Endothelial cell of umbilical vein (primary cell): ENCODE measurements around the gene KPNA1. TPM values are rescaled to one million over a fixed set of nuclear protein-coding genes. Genes with fewer than 3 reads are reported as not detected.

Experiments used
- BruUV-seq: library from RNA; stranded (reverse); fragments of 400-500 nt; replicated peaks from 2 replicates; lab custom pipeline; 2021; lab: Mats Ljungman, UMichigan
- CTCF ChIA-PET: fragments of 300-600, 350-600 bp; sonication (Branson Sonifier 250); formaldehyde crosslinking; loops from one replicate; lab custom pipeline; 2021; ENCODE audit warnings: antibody characterized with exemption, inconsistent platforms; lab: Charles Lee
- POLR2A ChIA-PET: fragments of 300-600, 350-600 bp; sonication (Branson Sonifier 250); formaldehyde crosslinking; loops from one replicate; lab custom pipeline; 2021; ENCODE audit warnings: antibody characterized with exemption, inconsistent platforms; lab: Charles Lee
- DNase-seq: peaks from one replicate; pipeline ENCODE4 v3.0.0-alpha.2; 2011; ENCODE audit warnings: low read depth, low spot score
- FAIRE-seq: peaks from 2 replicates; lab custom pipeline; 2011; peaks lifted over from hg19 to GRCh38; lab: Jason Lieb, UNC
- H2AFZ ChIP-seq: 2 replicates; pipeline ENCODE4 v1.6.0; 2012; ENCODE audit warnings: low read depth, low read length, control low read depth, inconsistent platforms
- H3K27ac ChIP-seq: 2 replicates; pipeline ENCODE4 v1.5.1; 2011; ENCODE audit warnings: low read depth, mild to moderate bottlenecking, control low read depth, low read length, moderate library complexity; ENCODE audit not compliant: insufficient read depth
- H3K27me3 ChIP-seq, 2 experiments: 2 replicates each; pipeline versions ENCODE4 v1.6.0 to v1.6.1; 2011; ENCODE audit warnings: low read length in 2 of 2, mixed read lengths in 1 of 2; ENCODE audit not compliant: control insufficient read depth in 2 of 2, insufficient read depth in 2 of 2
- H3K36me3 ChIP-seq, 2 experiments: 2 replicates in 1 of 2; 3 replicates in 1 of 2; pipeline ENCODE4 v1.5.1; 2011; ENCODE audit warnings: low read length in 2 of 2, mild to moderate bottlenecking in 1 of 2, moderate library complexity in 1 of 2; ENCODE audit not compliant: control insufficient read depth in 2 of 2, insufficient read depth in 2 of 2; ENCODE audit errors: extremely low read depth in 1 of 2
- H3K4me1 ChIP-seq: 3 replicates; pipeline ENCODE4 v1.5.1; 2011; ENCODE audit warnings: mild to moderate bottlenecking, low read length; ENCODE audit not compliant: control insufficient read depth, insufficient read depth; ENCODE audit errors: extremely low read depth
- H3K4me2 ChIP-seq: 2 replicates; pipeline ENCODE4 v1.6.1; 2011; ENCODE audit warnings: low read length, control low read depth, mixed read lengths; ENCODE audit not compliant: insufficient read depth
- H3K4me3 ChIP-seq, 3 experiments: fragments of 200-600 bp in 1 of 3; sonication (generic), shearing (Covaris generic) in 1 of 3; replicated peaks in 1 of 3; 2 replicates each; pipeline ENCODE4 v1.5.1; 2011 to 2016; ENCODE audit warnings: control low read depth in 3 of 3, low read length in 3 of 3, mild to moderate bottlenecking in 2 of 3, inconsistent platforms in 1 of 3, low read depth in 1 of 3, moderate library complexity in 1 of 3; ENCODE audit not compliant: insufficient read depth in 1 of 3
- H3K79me2 ChIP-seq: 2 replicates; pipeline ENCODE4 v1.6.0; 2012; ENCODE audit warnings: low read length, inconsistent platforms; ENCODE audit not compliant: control insufficient read depth, insufficient read depth
- H3K9ac ChIP-seq: replicated peaks from 2 replicates; pipeline ENCODE3; 2011; ENCODE audit warnings: low read length, control low read depth; ENCODE audit not compliant: insufficient read depth; ENCODE audit errors: extremely low read depth
- H3K9me1 ChIP-seq: replicated peaks from 3 replicates; pipeline ENCODE4 v1.6.0; 2011; ENCODE audit warnings: mild to moderate bottlenecking, low read length; ENCODE audit not compliant: control insufficient read depth, insufficient read depth; ENCODE audit errors: extremely low read depth
- H3K9me3 ChIP-seq: replicated peaks from 2 replicates; pipeline ENCODE4 v1.5.1; 2012; ENCODE audit warnings: low read length, inconsistent platforms; ENCODE audit not compliant: control insufficient read depth, insufficient read depth
- H4K20me1 ChIP-seq: replicated peaks from 2 replicates; pipeline ENCODE3; 2011; ENCODE audit warnings: mild to moderate bottlenecking, low read length; ENCODE audit not compliant: control insufficient read depth, insufficient read depth; ENCODE audit errors: extremely low read depth
- CTCF ChIP-seq, 2 donors: IDR thresholded peaks; 1 replicate in 1 of 2; 2 replicates in 1 of 2; pipeline ENCODE4 v1.5.1; 2011; ENCODE audit warnings: low read length in 2 of 2, mild to moderate bottlenecking in 2 of 2, moderate library complexity in 2 of 2, control low read depth in 1 of 2, inconsistent platforms in 1 of 2, low read depth in 1 of 2; ENCODE audit not compliant: insufficient read depth in 1 of 2; ENCODE audit errors: extremely low read depth in 1 of 2
- EZH2 ChIP-seq: IDR thresholded peaks from 2 replicates; pipeline ENCODE4 v1.6.1; 2012; ENCODE audit warnings: borderline replicate concordance, low read depth, mild to moderate bottlenecking, moderate library complexity, low read length, inconsistent platforms; ENCODE audit not compliant: severe bottlenecking
- FOS ChIP-seq: IDR thresholded peaks from 2 replicates; pipeline ENCODE4 v1.6.1; 2011; ENCODE audit warnings: mild to moderate bottlenecking, low read length, moderate library complexity, borderline replicate concordance; ENCODE audit not compliant: insufficient read depth
- GATA2 ChIP-seq: IDR thresholded peaks from 2 replicates; pipeline ENCODE4 v1.7.0; 2011; ENCODE audit warnings: low read depth, mild to moderate bottlenecking, moderate library complexity, mixed read lengths, low read length; ENCODE audit not compliant: insufficient read length, insufficient read depth
- JUN ChIP-seq: IDR thresholded peaks from 2 replicates; pipeline ENCODE4 v1.6.1; 2011; ENCODE audit warnings: borderline replicate concordance, low read depth; ENCODE audit not compliant: insufficient read length, insufficient read depth
- MAX ChIP-seq: IDR thresholded peaks from 2 replicates; pipeline ENCODE4 v1.6.1; 2011; ENCODE audit not compliant: insufficient read depth, insufficient read length
- MYC ChIP-seq: IDR thresholded peaks from one replicate; pipeline ENCODE4 v1.6.1; 2011; ENCODE audit warnings: mild to moderate bottlenecking, low read depth, low read length
- POLR2A ChIP-seq: IDR thresholded peaks from 2 replicates; pipeline ENCODE4 v1.6.1; 2012; ENCODE audit warnings: low read depth, mild to moderate bottlenecking, control low read depth, low read length
- POLR2AphosphoS5 ChIP-seq: IDR thresholded peaks from 2 replicates; pipeline ENCODE4 v1.6.1; 2012; ENCODE audit warnings: low read depth, mild to moderate bottlenecking, control low read depth, low read length, moderate library complexity; ENCODE audit not compliant: insufficient read depth
- dilution Hi-C: fragments of 300-500 bp; cut with MboI; formaldehyde crosslinking; loops from one replicate; pipeline ENCODE4 v1.15.0; 2019; ENCODE audit warnings: low sequenced_read_pairs; ENCODE audit not compliant: extremely low pct_ligation_motif_present
- intact Hi-C: fragments of 100-400 bp; cut with micrococcal nuclease; formaldehyde crosslinking; loops from one replicate; pipeline ENCODE4 v1.10.0; 2022
- polyA plus RNA-seq, 4 experiments: library from polyadenylated mRNA; depleted of rRNA in 3 of 4; stranded (reverse) in 3 of 4; unstranded in 1 of 4; fragments of >200 nt; gene quantifications; 2 replicates each; pipeline versions ENCODE4 v1.2.1 to v1.2.3, GENCODE V29; 2011 to 2012; ENCODE audit warnings: missing spikeins in 1 of 4
- total RNA-seq: library from RNA; stranded (reverse); gene quantifications from 2 replicates; pipeline ENCODE4 v1.2.3, GENCODE V29; 2021

KPNA1 gene
- total and polyA plus RNA-seq, 2 donors (not counting 3 experiments of a cell fraction or from before 2014, with no cell fraction given) = 24.4 to 110 TPM

- peaks cover 0 to 2% of the 10 kb centered on the region in 2 experiments for H3K36me3 ChIP-seq
- no peaks in the 10 kb centered on the region for H3K79me2 ChIP-seq
- TF ChIP-seq POLR2AphosphoS5 (no peak), MAX (no peak), POLR2A (no peak), CTCF (IDR thresholded peaks at IDR 0.05; ENCODE audit: extremely low read depth in 1 of 2, insufficient read depth in 1 of 2, low read depth in 1 of 2, low read length in 2 of 2) (no peak), MYC (no peak), JUN (no peak), GATA2 (no peak), EZH2 (no peak), FOS (no peak)
- no peaks in the 10 kb centered on the region for H4K20me1 ChIP-seq
- H3K4me3 ChIP-seq = no peak overlapping the region
- H3K27me3 ChIP-seq = no peaks in the 10 kb centered on the region
- CTCF ChIA-PET = interaction anchor here (0.7 to 2.9 kb wide), 2 partner anchors 97 to 163 kb away, joined by 3 to 9 read pairs; no protein-coding TSS in a partner anchor
- POLR2A ChIA-PET = no interaction called here
- no peak for DNase-seq
- dilution Hi-C loops = no loop called here
- no TSS peak for BruUV-seq
- H3K9me1 ChIP-seq = no peaks in the 10 kb centered on the region
- no peak overlapping the region for H3K4me2 ChIP-seq
- H3K4me1 ChIP-seq = no peaks in the 10 kb centered on the region
- H3K27ac ChIP-seq = no peak overlapping the region
- FAIRE-seq = no peak
- intact Hi-C loops = no loop called here
- no peak overlapping the region for H2AFZ ChIP-seq
- no peak overlapping the region for H3K9ac ChIP-seq
- no peaks in the 10 kb centered on the region for H3K9me3 ChIP-seq
Observed at GRCh38 chr3:122555275-122556071, 40.7 kb upstream of the KPNA1 start.
